GM23248 (cell line): ENCODE data around the gene STAT1. TPM values are rescaled to one million over a fixed set of nuclear protein-coding genes. Genes with fewer than 3 reads are reported as not detected.
"Not testable (repeated sequence)": the region's sequence is repeated elsewhere in the genome, so short reads cannot be mapped to it uniquely, and the experiment has no call there.

Source experiments
- DNase-seq: peaks from one replicate; pipeline ENCODE4 v3.0.0-alpha.2; 2015
- H2AFZ ChIP-seq: fragments of 200-600 bp; sonication (generic); 2 replicates; pipeline ENCODE4 v1.6.1; 2016; ENCODE audit warnings: antibody characterized with exemption
- H3F3A ChIP-seq: fragments of 200-600 bp; sonication (generic); 2 replicates; pipeline ENCODE4 v1.6.1; 2016; ENCODE audit warnings: mild to moderate bottlenecking, antibody characterized with exemption, mixed run types; ENCODE audit not compliant: insufficient read depth
- H3K27ac ChIP-seq: fragments of 200-600 bp; sonication (generic); 2 replicates; pipeline ENCODE4 v1.5.1; 2016; ENCODE audit warnings: mild to moderate bottlenecking
- H3K27me3 ChIP-seq: fragments of 200-600 bp; sonication (generic); replicated peaks from 2 replicates; pipeline ENCODE4 v1.6.1; 2016; ENCODE audit warnings: mild to moderate bottlenecking; ENCODE audit not compliant: insufficient read depth
- H3K36me3 ChIP-seq: fragments of 200-600 bp; sonication (generic); 2 replicates; pipeline ENCODE4 v1.6.1; 2016; ENCODE audit warnings: low read depth, mild to moderate bottlenecking
- H3K4me1 ChIP-seq: fragments of 200-600 bp; sonication (generic); 2 replicates; pipeline ENCODE4 v1.6.1; 2016; ENCODE audit warnings: mild to moderate bottlenecking; ENCODE audit not compliant: insufficient read depth
- H3K4me2 ChIP-seq: fragments of 200-600 bp; sonication (generic); one replicate; pipeline ENCODE4 v1.6.1; 2016; ENCODE audit warnings: mild to moderate bottlenecking; ENCODE audit not compliant: unreplicated experiment
- H3K4me3 ChIP-seq: fragments of 200-600 bp; sonication (generic); 2 replicates; pipeline ENCODE4 v1.5.1; 2016; ENCODE audit warnings: mild to moderate bottlenecking
- H3K79me2 ChIP-seq: fragments of 200-600 bp; sonication (generic); 2 replicates; pipeline ENCODE4 v1.6.1; 2016; ENCODE audit warnings: mild to moderate bottlenecking; ENCODE audit not compliant: insufficient read depth
- H3K9ac ChIP-seq: fragments of 200-600 bp; sonication (generic); 2 replicates; pipeline ENCODE4 v1.6.1; 2016; ENCODE audit warnings: mild to moderate bottlenecking
- H3K9me2 ChIP-seq: fragments of 200-600 bp; sonication (generic); 2 replicates; pipeline ENCODE4 v1.6.1; 2016; ENCODE audit warnings: mixed run types, mild to moderate bottlenecking, moderate library complexity; ENCODE audit not compliant: insufficient read depth
- H3K9me3 ChIP-seq: fragments of 200-600 bp; sonication (generic); one replicate; pipeline ENCODE4 v1.6.1; 2017; ENCODE audit warnings: low read depth
- H4K20me1 ChIP-seq: fragments of 200-600 bp; sonication (generic); 2 replicates; pipeline ENCODE4 v1.6.0; 2016; ENCODE audit not compliant: insufficient read depth
- EZH2 ChIP-seq: fragments of 200-600 bp; sonication (generic); IDR thresholded peaks from 2 replicates; pipeline ENCODE4 v1.6.1; 2018; ENCODE audit warnings: antibody characterized with exemption, mild to moderate bottlenecking; ENCODE audit not compliant: insufficient read depth, poor library complexity, severe bottlenecking
- EZH2phosphoT487 ChIP-seq: fragments of 200-600 bp; sonication (generic); IDR thresholded peaks from 2 replicates; pipeline ENCODE4 v1.6.1; 2018; ENCODE audit warnings: antibody characterized with exemption, moderate library complexity, mild to moderate bottlenecking, low read depth; ENCODE audit not compliant: insufficient read depth
- WGBS, 2 experiments: methylation state at CpG; one replicate each; pipeline ENCODE4 v1.1.6; 2015 to 2017; ENCODE audit warnings: low lambda C conversion rate in 2 of 2, low coverage in 1 of 2; ENCODE audit errors: missing lambda C conversion rate in 2 of 2; 5-methylcytosine and 5-hydroxymethylcytosine counted together
- in situ Hi-C: fragments of 300-500 bp; cut with MboI; formaldehyde crosslinking; loops from 2 replicates; pipeline ENCODE4 v1.15.0; 2020
- polyA plus RNA-seq: library from polyadenylated mRNA; unstranded; fragments of >200 nt; fragmentation: Nextera tagmentation; extraction: Ambion mirVana; gene quantifications from 2 replicates; pipeline ENCODE4 v1.2.1, GENCODE V29; 2016
- total RNA-seq: library from RNA; depleted of rRNA; stranded (reverse); fragments of >200 nt; shearing (Covaris generic); gene quantifications from 2 replicates; pipeline ENCODE4 v1.2.3, GENCODE V29; 2014

The STAT1 gene
- total and polyA plus RNA-seq, 2 experiments from 2014 or later: 227 to 237 TPM

DNA sequence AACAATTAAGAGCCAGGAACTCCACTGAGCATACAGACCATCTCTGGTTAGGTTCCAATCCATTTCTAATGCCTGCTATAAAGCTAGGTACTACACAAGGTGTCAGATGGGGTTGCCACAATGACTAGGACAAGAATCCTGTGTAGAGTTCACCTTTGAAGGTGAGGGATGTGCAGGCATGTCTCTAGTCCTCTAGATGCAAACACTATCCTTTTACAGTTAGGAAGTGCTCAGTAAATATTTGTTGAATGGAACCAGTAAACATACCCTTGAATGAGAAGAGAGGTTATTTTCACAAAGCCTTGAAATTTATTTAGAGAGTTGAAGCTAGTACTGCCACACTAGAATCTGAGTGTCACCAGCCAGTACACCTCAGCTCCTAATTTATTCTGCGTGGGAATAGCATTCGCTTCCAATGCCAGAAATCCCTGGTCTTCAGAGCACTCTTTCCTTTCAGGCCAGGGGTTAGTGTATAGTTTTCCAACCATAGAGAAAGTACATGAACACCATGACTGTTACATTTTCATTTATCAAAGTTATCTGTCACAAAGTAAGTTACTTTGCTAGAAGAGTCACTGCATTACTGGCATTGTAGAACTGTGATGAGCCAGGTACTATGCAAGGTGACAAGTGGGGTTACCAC lies 48.3 kb downstream of the STAT1 start:
- H3K4me2 ChIP-seq: no peak overlapping the region
- no peaks in the 10 kb centered on the region for H4K20me1 ChIP-seq
- H3K36me3 ChIP-seq: peaks cover 87% of the 10 kb centered on the region
- H3K79me2 ChIP-seq: no peaks in the 10 kb centered on the region
- no peak overlapping the region for H2AFZ ChIP-seq
- WGBS, 2 experiments: 82 to 83% methylated on average over 2 of the region's 2 CpGs
- no peaks in the 10 kb centered on the region for H3K9me3 ChIP-seq
- H3K9ac ChIP-seq: no peak overlapping the region
- H3K4me3 ChIP-seq: no peak overlapping the region
- no peaks in the 10 kb centered on the region for H3K27me3 ChIP-seq
- in situ Hi-C loops: no loop called here
- H3K27ac ChIP-seq: no peak overlapping the region
- no peaks in the 10 kb centered on the region for H3K9me2 ChIP-seq
- peaks cover 96% of the 10 kb centered on the region for H3F3A ChIP-seq
- H3K4me1 ChIP-seq: peaks cover 15% of the 10 kb centered on the region; the same call in 1 of the 2 replicates
- TF ChIP-seq EZH2phosphoT487 (no peak), EZH2 (no peak)
- DNase-seq: no peak

DNA sequence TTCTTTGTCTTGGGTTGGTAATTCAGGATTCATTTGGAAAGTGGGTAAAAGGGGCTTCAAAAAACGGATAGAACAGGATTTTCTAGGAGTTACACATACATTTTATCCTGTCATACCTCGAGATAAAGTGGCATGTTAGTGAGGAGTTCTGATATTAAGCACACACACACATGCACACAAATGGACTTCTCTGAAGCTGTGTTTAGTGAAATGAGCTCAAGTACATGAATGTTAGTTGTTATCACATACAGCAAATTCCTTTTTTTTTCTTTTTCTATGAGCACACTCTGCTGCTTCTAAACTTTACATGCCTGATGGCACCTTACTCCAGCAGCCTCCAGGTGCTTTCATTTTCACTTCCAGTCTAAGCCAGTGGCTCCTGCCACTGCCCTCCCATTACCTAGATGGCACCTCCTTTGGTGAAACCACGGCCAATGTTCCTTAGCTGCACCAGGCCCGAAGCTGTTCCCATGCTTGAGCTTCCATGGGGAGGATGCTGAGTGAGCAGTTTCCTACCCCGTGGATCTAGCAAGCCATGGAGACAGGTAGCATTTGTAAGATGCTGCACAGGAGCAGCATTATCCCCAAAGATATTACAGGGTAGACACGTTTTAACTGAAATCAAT lies 49.7 kb downstream of the STAT1 start:
- no peak overlapping the region for H3K9ac ChIP-seq
- 78 to 79% methylated on average over 6 of the region's 6 CpGs for WGBS, 2 experiments
- H3K36me3 ChIP-seq: peaks cover 75% of the 10 kb centered on the region

DNA sequence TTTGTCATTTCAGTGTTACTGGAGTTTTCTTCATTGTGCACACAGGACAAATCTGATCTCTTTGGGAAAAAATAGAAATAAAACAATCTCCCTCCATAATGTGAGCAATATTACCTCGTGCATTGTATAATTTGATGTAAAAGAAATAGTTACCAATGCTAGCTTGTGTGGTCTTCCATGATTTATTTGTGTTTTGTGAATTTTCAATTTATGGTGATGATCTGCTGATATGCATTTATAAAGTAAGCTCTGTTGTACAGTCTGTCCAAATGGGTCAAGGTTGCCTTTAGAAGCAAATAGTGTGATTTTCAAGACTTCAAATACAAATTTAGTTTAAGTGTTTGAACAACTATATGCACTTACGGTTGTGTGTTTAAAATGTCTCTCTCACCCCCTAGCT lies 50.9 kb downstream of the STAT1 start:
- Histone ChIP-seq H3K9me3 (no peaks in the 10 kb centered on the region), H3F3A (peaks cover 97% of the 10 kb centered on the region), H3K36me3 (peaks cover 64% of the 10 kb centered on the region), H3K9me2 (no peaks in the 10 kb centered on the region), H3K4me1 (peaks cover 15% of the 10 kb centered on the region; the same call in 1 of the 2 replicates), H4K20me1 (0 out of 2 replicates have a peak, but pooled peaks cover 4% of the 10 kb centered on the region), H3K79me2 (no peaks in the 10 kb centered on the region), H3K4me3 (no peak overlapping the region), H3K27me3 (no peaks in the 10 kb centered on the region), H3K9ac (no peak overlapping the region), H3K27ac (0 out of 2 replicates have a peak overlapping the region, but pooled peaks have one; percentile 18), H2AFZ (no peak overlapping the region), H3K4me2 (no peak overlapping the region)
- WGBS, 2 experiments: 99 to 100% methylated on average over 2 of the region's 2 CpGs
- in situ Hi-C loops: no loop called here
- TF ChIP-seq EZH2phosphoT487 (no peak), EZH2 (no peak)
- no peak for DNase-seq

More for the DNA sequence above, 49.7 kb downstream of the STAT1 start:
- 0 out of 2 replicates have a peak, but pooled peaks cover 4% of the 10 kb centered on the region for H4K20me1 ChIP-seq
- in situ Hi-C loops: no loop called here
- H3K9me2 ChIP-seq: no peaks in the 10 kb centered on the region
- no peaks in the 10 kb centered on the region for H3K9me3 ChIP-seq
- TF ChIP-seq EZH2phosphoT487: no peak
- TF ChIP-seq EZH2: no peak
- H3K4me2 ChIP-seq: no peak overlapping the region
- peak overlapping the region; percentile 18; the same call in 1 of the 2 replicates for H3K27ac ChIP-seq
- no peak for DNase-seq
- H2AFZ ChIP-seq: no peak overlapping the region
- H3K79me2 ChIP-seq: no peaks in the 10 kb centered on the region
- H3K4me3 ChIP-seq: no peak overlapping the region
- H3K4me1 ChIP-seq: peaks cover 15% of the 10 kb centered on the region; the same call in 1 of the 2 replicates
- peaks cover 96% of the 10 kb centered on the region for H3F3A ChIP-seq
- no peaks in the 10 kb centered on the region for H3K27me3 ChIP-seq

DNA sequence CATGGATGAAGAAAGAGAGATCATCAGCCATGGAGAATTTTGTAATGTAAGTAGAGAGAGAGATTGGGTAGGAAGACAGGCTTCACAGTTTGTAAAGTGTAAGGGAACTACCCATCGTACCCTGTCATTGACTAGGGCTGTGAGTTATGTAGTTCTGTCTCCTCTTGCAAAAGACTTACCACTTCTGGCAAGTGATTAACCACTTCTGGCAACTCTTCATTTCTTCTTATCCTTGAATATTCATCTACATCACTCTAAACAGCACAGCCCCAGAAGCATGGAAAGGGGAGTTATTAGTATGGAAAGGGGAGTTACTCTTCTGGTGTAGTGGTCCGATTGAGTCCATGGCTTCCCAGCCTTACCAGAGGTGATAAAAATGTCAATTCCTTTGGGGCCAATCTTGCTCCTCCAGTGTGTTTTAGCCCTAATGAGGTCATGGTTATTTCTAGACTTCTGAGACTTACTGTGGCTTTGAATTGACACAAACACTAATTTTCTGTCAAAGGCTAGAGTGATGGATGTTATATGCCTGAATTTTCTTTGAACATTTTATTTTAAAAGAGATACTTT lies 52.0 kb downstream of the STAT1 start:
- WGBS, 2 experiments: 52 to 67% methylated on average over 2 of the region's 2 CpGs
- TF ChIP-seq EZH2 (no peak), EZH2phosphoT487 (no peak)
- H3K27ac ChIP-seq: peak overlapping the region; percentile 53

DNA sequence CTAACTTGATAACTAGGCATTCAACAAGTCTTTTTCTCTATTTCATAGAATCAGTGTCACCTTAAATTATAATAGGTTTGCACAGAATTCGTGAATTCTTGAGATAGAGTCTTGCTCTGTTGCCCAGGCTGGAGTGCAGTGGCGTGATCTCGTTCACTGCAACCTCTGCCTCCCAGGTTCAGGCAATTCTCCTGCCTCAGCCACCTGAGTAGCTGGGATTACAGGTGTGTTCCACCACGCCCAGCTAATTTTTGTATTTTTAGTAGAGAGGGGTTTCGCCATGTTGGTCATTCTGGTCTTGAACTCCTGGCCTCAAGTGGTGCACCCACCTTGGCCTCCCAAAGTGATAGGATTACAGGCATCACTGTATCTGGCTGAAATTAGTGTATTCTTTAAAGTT lies 52.9 kb downstream of the STAT1 start:
- H3K4me2 ChIP-seq, H2AFZ ChIP-seq, H3K9me3 ChIP-seq, H3K9me2 ChIP-seq, H3K9ac ChIP-seq, H3K4me3 ChIP-seq, H3K27me3 ChIP-seq, DNase-seq, in situ Hi-C loops, H4K20me1 ChIP-seq, H3K79me2 ChIP-seq: not testable (repeated sequence)
- peak overlapping the region; percentile 53 for H3K27ac ChIP-seq
- 96 to 99% methylated on average over 5 of the region's 5 CpGs for WGBS, 2 experiments
- peaks cover 47% of the 10 kb centered on the region for H3K36me3 ChIP-seq
- peaks cover 93% of the 10 kb centered on the region for H3F3A ChIP-seq
- H3K4me1 ChIP-seq: peaks cover 15% of the 10 kb centered on the region; the same call in 1 of the 2 replicates

More for the DNA sequence above, 52.0 kb downstream of the STAT1 start:
- Histone ChIP-seq H3K4me1 (peaks cover 15% of the 10 kb centered on the region; the same call in 1 of the 2 replicates), H4K20me1 (0 out of 2 replicates have a peak, but pooled peaks cover 4% of the 10 kb centered on the region), H3K9me3 (no peaks in the 10 kb centered on the region), H3F3A (peaks cover 93% of the 10 kb centered on the region), H3K9me2 (no peaks in the 10 kb centered on the region), H3K27me3 (no peaks in the 10 kb centered on the region), H3K9ac (no peak overlapping the region), H3K79me2 (no peaks in the 10 kb centered on the region), H2AFZ (no peak overlapping the region), H3K4me3 (no peak overlapping the region), H3K4me2 (no peak overlapping the region), H3K36me3 (peaks cover 54% of the 10 kb centered on the region)
- in situ Hi-C loops: no loop called here
- peak; percentile 62 for DNase-seq
